Activated CD4-positive, alpha-beta memory T cell treated with anti-CD3 and anti-CD28 coated beads for 36 hours (primary cell): Measurements from ENCODE around the gene TMEM156. TPM values are rescaled to one million over a fixed set of nuclear protein-coding genes. Genes with fewer than 3 reads are reported as not detected.
"Not testable (repeated sequence)": the region's sequence is repeated elsewhere in the genome, so short reads cannot be mapped to it uniquely, and the experiment has no call there.

Experiments used
- CTCF ChIA-PET: fragments of 350-600 bp; sonication (Branson Sonifier 250); formaldehyde crosslinking; loops from one replicate; lab custom pipeline; 2021; ENCODE audit warnings: antibody characterized with exemption, inconsistent platforms; lab: Charles Lee
- POLR2A ChIA-PET: fragments of 350-600 bp; sonication (Branson Sonifier 250); formaldehyde crosslinking; loops from one replicate; lab custom pipeline; 2021; ENCODE audit warnings: antibody characterized with exemption; lab: Charles Lee
- DNase-seq: peaks from one replicate; pipeline ENCODE4 v3.0.0-alpha.2; 2020
- H3K27ac Mint-ChIP-seq: one replicate; pipeline ENCODE4 v1.8.0; 2021; ENCODE audit warnings: mixed read lengths
- H3K27me3 Mint-ChIP-seq: one replicate; pipeline ENCODE4 v1.8.0; 2021; ENCODE audit warnings: mixed read lengths
- H3K36me3 Mint-ChIP-seq: one replicate; pipeline ENCODE4 v1.8.0; 2021; ENCODE audit warnings: mixed read lengths
- H3K4me1 Mint-ChIP-seq: one replicate; pipeline ENCODE4 v1.8.0; 2021; ENCODE audit warnings: low read depth, mixed read lengths
- H3K4me3 Mint-ChIP-seq: one replicate; pipeline ENCODE4 v1.8.0; 2021; ENCODE audit warnings: mild to moderate bottlenecking, mixed read lengths
- H3K9me3 Mint-ChIP-seq: one replicate; pipeline ENCODE4 v1.8.0; 2021; ENCODE audit warnings: mixed read lengths
- intact Hi-C: fragments of 100-400 bp; cut with micrococcal nuclease; formaldehyde crosslinking; loops from one replicate; pipeline ENCODE4 v1.15.1; 2023
- total RNA-seq, 2 experiments: library from RNA; stranded (reverse); gene quantifications; one replicate each; pipeline ENCODE4 v1.2.3, GENCODE V29; 2021

Gene TMEM156
- total RNA-seq, 2 experiments from 2014 or later: 28.0 to 28.4 TPM

GRCh38 chr4:38990241-38990640, 42.0 kb downstream of the TMEM156 start:
- DNase-seq: no peak
- Mint-ChIP-seq H3K36me3 (peaks cover 35% of the 10 kb centered on the region), H3K4me1 (peaks cover 36% of the 10 kb centered on the region), H3K27ac (no peak overlapping the region), H3K9me3 (no peaks in the 10 kb centered on the region), H3K4me3 (no peak overlapping the region), H3K27me3 (no peaks in the 10 kb centered on the region)
- CTCF ChIA-PET: interaction anchor here (0.9 kb wide), 1 partner anchor 10 kb away, joined by 3 read pairs; no protein-coding TSS in a partner anchor
- POLR2A ChIA-PET: no interaction called here
- intact Hi-C loops: no loop called here

GRCh38 chr4:38989487-38989886, 42.7 kb downstream of the TMEM156 start:
- intact Hi-C loops: loop anchor here (10.0 kb wide), 2 partner anchors 185 to 365 kb away; partner anchors contain the start of gene TLR1
- no peak overlapping the region for H3K27ac Mint-ChIP-seq
- H3K36me3 Mint-ChIP-seq: peaks cover 32% of the 10 kb centered on the region
- H3K4me1 Mint-ChIP-seq: peaks cover 41% of the 10 kb centered on the region
- H3K9me3 Mint-ChIP-seq: no peaks in the 10 kb centered on the region
- CTCF ChIA-PET: interaction anchor here (0.8 to 1.8 kb wide), 2 partner anchors 86 to 669 kb away, joined by 3 to 5 read pairs; no protein-coding TSS in a partner anchor
- POLR2A ChIA-PET: no interaction called here
- no peak for DNase-seq
- H3K27me3 Mint-ChIP-seq: no peaks in the 10 kb centered on the region
- H3K4me3 Mint-ChIP-seq: no peak overlapping the region

- POLR2A ChIA-PET: interaction anchor here (4.8 to 5.0 kb wide), 2 partner anchors 30 to 56 kb away, joined by 32 to 44 read pairs; no protein-coding TSS in a partner anchor
- DNase-seq, H3K4me3 Mint-ChIP-seq, H3K9me3 Mint-ChIP-seq, H3K27me3 Mint-ChIP-seq: not testable (repeated sequence)
- peak overlapping the region; percentile 55 for H3K27ac Mint-ChIP-seq
- CTCF ChIA-PET: interaction anchor here (1.8 kb wide), 1 partner anchor 85 kb away, joined by 5 read pairs; no protein-coding TSS in a partner anchor
- peaks cover 50% of the 10 kb centered on the region for H3K4me1 Mint-ChIP-seq
- peaks cover 37% of the 10 kb centered on the region for H3K36me3 Mint-ChIP-seq
- intact Hi-C loops: loop anchor here (10.0 kb wide), 2 partner anchors 184 to 366 kb away; partner anchors contain the start of gene TLR1
Measured at GRCh38 chr4:38988353-38988752, 43.9 kb downstream of the TMEM156 start.

- H3K9me3 Mint-ChIP-seq: no peaks in the 10 kb centered on the region
- CTCF ChIA-PET: interaction anchor here (0.7 to 1.6 kb wide), 3 partner anchors 8 to 228 kb away, joined by 3 to 4 read pairs (median 4); no protein-coding TSS in a partner anchor
- H3K4me1 Mint-ChIP-seq: peaks cover 58% of the 10 kb centered on the region
- H3K36me3 Mint-ChIP-seq: peaks cover 40% of the 10 kb centered on the region
- POLR2A ChIA-PET: interaction anchor here (0.5 to 5.0 kb wide), 3 partner anchors 13 to 57 kb away, joined by 3 to 44 read pairs (median 32); no protein-coding TSS in a partner anchor
- no peak overlapping the region for H3K4me3 Mint-ChIP-seq
- no peak for DNase-seq
- H3K27me3 Mint-ChIP-seq: no peaks in the 10 kb centered on the region
- peak overlapping the region; percentile 76 for H3K27ac Mint-ChIP-seq
- intact Hi-C loops: loop anchor here (10.0 kb wide), 2 partner anchors 183 to 367 kb away; partner anchors contain the start of gene TLR1
Measured at GRCh38 chr4:38987491-38987890, 44.7 kb downstream of the TMEM156 start.

GRCh38 chr4:38985410-38986100, 46.7 kb downstream of the TMEM156 start:
- intact Hi-C loops: loop anchor here (1.0 to 10.0 kb wide), 3 partner anchors 46 to 369 kb away; partner anchors contain the start of gene TLR1
- no peaks in the 10 kb centered on the region for H3K9me3 Mint-ChIP-seq
- peak overlapping the region; percentile 93 for H3K27ac Mint-ChIP-seq
- H3K27me3 Mint-ChIP-seq: no peaks in the 10 kb centered on the region
- H3K4me1 Mint-ChIP-seq: peaks cover 75% of the 10 kb centered on the region
- no peak for DNase-seq
- CTCF ChIA-PET: interaction anchor here (0.7 to 3.6 kb wide), 6 partner anchors 28 to 83 kb away, joined by 3 to 13 read pairs (median 6); no protein-coding TSS in a partner anchor
- POLR2A ChIA-PET: interaction anchor here (1.0 to 5.0 kb wide), 12 partner anchors 28 to 853 kb away, joined by 3 to 44 read pairs (median 4); partner anchors contain the start of gene TMEM156
- H3K4me3 Mint-ChIP-seq: peak overlapping the region; percentile 53
- peaks cover 51% of the 10 kb centered on the region for H3K36me3 Mint-ChIP-seq

- H3K4me1 Mint-ChIP-seq: peaks cover 87% of the 10 kb centered on the region
- H3K36me3 Mint-ChIP-seq: peaks cover 54% of the 10 kb centered on the region
- peak overlapping the region; percentile 59 for H3K4me3 Mint-ChIP-seq
- peak overlapping the region; percentile 93 for H3K27ac Mint-ChIP-seq
- POLR2A ChIA-PET: interaction anchor here (0.6 to 5.0 kb wide), 10 partner anchors 18 to 903 kb away, joined by 3 to 44 read pairs (median 5); partner anchors contain the start of gene TMEM156
- intact Hi-C loops: loop anchor here (1.0 to 10.0 kb wide), 6 partner anchors 26 to 371 kb away; partner anchors contain the start of genes TLR1 and TMEM156
- no peaks in the 10 kb centered on the region for H3K27me3 Mint-ChIP-seq
- CTCF ChIA-PET: interaction anchor here (0.7 to 3.6 kb wide), 8 partner anchors 10 to 123 kb away, joined by 3 to 13 read pairs (median 4); no protein-coding TSS in a partner anchor
- peak; percentile 37 for DNase-seq
- H3K9me3 Mint-ChIP-seq: no peaks in the 10 kb centered on the region
Measured at GRCh38 chr4:38983787-38984598, 48.2 kb downstream of the TMEM156 start.

GRCh38 chr4:38983291-38983690, 48.9 kb downstream of the TMEM156 start:
- intact Hi-C loops: loop anchor here (5.0 to 10.0 kb wide), 4 partner anchors 76 to 372 kb away; partner anchors contain the start of gene TLR1
- Mint-ChIP-seq H3K27me3 (no peaks in the 10 kb centered on the region), H3K36me3 (peaks cover 56% of the 10 kb centered on the region), H3K4me1 (peaks cover 81% of the 10 kb centered on the region), H3K27ac (peak overlapping the region; percentile 93), H3K9me3 (no peaks in the 10 kb centered on the region), H3K4me3 (peak overlapping the region; percentile 59)
- peak; percentile 26 for DNase-seq
- POLR2A ChIA-PET: interaction anchor here (1.4 to 5.0 kb wide), 3 partner anchors 31 to 61 kb away, joined by 4 to 32 read pairs (median 6); partner anchors contain the start of gene TMEM156
- CTCF ChIA-PET: no interaction called here

GRCh38 chr4:38982361-38983095, 49.7 kb downstream of the TMEM156 start:
- peaks cover 51% of the 10 kb centered on the region for H3K36me3 Mint-ChIP-seq
- no peaks in the 10 kb centered on the region for H3K27me3 Mint-ChIP-seq
- peak overlapping the region; percentile 93 for H3K27ac Mint-ChIP-seq
- intact Hi-C loops: loop anchor here (5.0 to 10.0 kb wide), 4 partner anchors 75 to 372 kb away; partner anchors contain the start of gene TLR1
- DNase-seq: no peak
- H3K4me1 Mint-ChIP-seq: peaks cover 75% of the 10 kb centered on the region
- ChIA-PET POLR2A (interaction anchor here (1.2 kb wide), 1 partner anchor 24 kb away, joined by 5 read pairs; no protein-coding TSS in a partner anchor), CTCF (no interaction called here)
- H3K4me3 Mint-ChIP-seq: peak overlapping the region; percentile 35
- H3K9me3 Mint-ChIP-seq: no peaks in the 10 kb centered on the region

GRCh38 chr4:38980903-38981676, 51.1 kb downstream of the TMEM156 start:
- H3K9me3 Mint-ChIP-seq: no peaks in the 10 kb centered on the region
- intact Hi-C loops: loop anchor here (1.0 to 10.0 kb wide), 8 partner anchors 42 to 850 kb away; partner anchors contain the start of gene TLR1
- H3K27ac Mint-ChIP-seq: peak overlapping the region; percentile 93
- DNase-seq: peak; percentile 56
- peaks cover 64% of the 10 kb centered on the region for H3K4me1 Mint-ChIP-seq
- ChIA-PET CTCF (interaction anchor here (0.6 to 1.2 kb wide), 5 partner anchors 13 to 78 kb away, joined by 3 to 6 read pairs (median 3); no protein-coding TSS in a partner anchor), POLR2A (interaction anchor here (1.0 to 1.2 kb wide), 4 partner anchors 23 to 65 kb away, joined by 4 to 6 read pairs (median 5); no protein-coding TSS in a partner anchor)
- peaks cover 50% of the 10 kb centered on the region for H3K36me3 Mint-ChIP-seq
- H3K27me3 Mint-ChIP-seq: no peaks in the 10 kb centered on the region
- peak overlapping the region; percentile 36 for H3K4me3 Mint-ChIP-seq
